Measurements from ENCODE around the gene HLA-DRA. TPM values are rescaled to one million over a fixed set of nuclear protein-coding genes. Genes with fewer than 3 reads are reported as not detected.

HLA-DRA gene
- polyA plus RNA-seq (ENCODE audit: insufficient read length in 10 of 10), result 10 to 100 TPM; 16.9 to 36.5 (median 29.0) TPM
- long read RNA-seq, donor 1, transcript HLA-DRA-202 (5 exons, 1,280 nt), result major isoform, 8 of 8 reads
- long read RNA-seq, donor 1, partial matches to known transcripts, result 0 of 8 reads
- long read RNA-seq, donor 1, other reads (novel, unspliced or antisense), result 0 of 8 reads
- long read RNA-seq, donor 2, transcript HLA-DRA-202 (5 exons, 1,280 nt), result major isoform, 7 of 7 reads
- long read RNA-seq, donor 2, partial matches to known transcripts, result 0 of 7 reads
- long read RNA-seq, donor 2, other reads (novel, unspliced or antisense), result 0 of 7 reads
- long read RNA-seq, donor 3, result 0 reads
- long read RNA-seq, donor 4, transcript HLA-DRA-202 (5 exons, 1,280 nt), result major isoform, 8 of 8 reads
- long read RNA-seq, donor 4, partial matches to known transcripts, result 0 of 8 reads
- long read RNA-seq, donor 4, other reads (novel, unspliced or antisense), result 0 of 8 reads
- long read RNA-seq, donor 5, transcript HLA-DRA-202 (5 exons, 1,280 nt), result major isoform, 14 of 14 reads
- long read RNA-seq, donor 5, partial matches to known transcripts, result 0 of 14 reads
- long read RNA-seq, donor 5, other reads (novel, unspliced or antisense), result 0 of 14 reads
- long read RNA-seq, donor 6, transcript HLA-DRA-202 (5 exons, 1,280 nt), result major isoform, 18 of 18 reads
- long read RNA-seq, donor 6, partial matches to known transcripts, result 0 of 18 reads
- long read RNA-seq, donor 6, other reads (novel, unspliced or antisense), result 0 of 18 reads
- long read RNA-seq, donor 7, transcript HLA-DRA-202 (5 exons, 1,280 nt), result major isoform, 7 of 7 reads
- long read RNA-seq, donor 7, partial matches to known transcripts, result 0 of 7 reads
- long read RNA-seq, donor 7, other reads (novel, unspliced or antisense), result 0 of 7 reads
- long read RNA-seq, donor 8, transcript HLA-DRA-202 (5 exons, 1,280 nt), result major isoform, 10 of 10 reads
- long read RNA-seq, donor 8, partial matches to known transcripts, result 0 of 10 reads
- long read RNA-seq, donor 8, other reads (novel, unspliced or antisense), result 0 of 10 reads
- long read RNA-seq, donor 9, partial matches to known transcripts, result 0 of 1 reads
- long read RNA-seq, donor 9, other reads (novel, unspliced or antisense), result 0 of 1 reads

DNA sequence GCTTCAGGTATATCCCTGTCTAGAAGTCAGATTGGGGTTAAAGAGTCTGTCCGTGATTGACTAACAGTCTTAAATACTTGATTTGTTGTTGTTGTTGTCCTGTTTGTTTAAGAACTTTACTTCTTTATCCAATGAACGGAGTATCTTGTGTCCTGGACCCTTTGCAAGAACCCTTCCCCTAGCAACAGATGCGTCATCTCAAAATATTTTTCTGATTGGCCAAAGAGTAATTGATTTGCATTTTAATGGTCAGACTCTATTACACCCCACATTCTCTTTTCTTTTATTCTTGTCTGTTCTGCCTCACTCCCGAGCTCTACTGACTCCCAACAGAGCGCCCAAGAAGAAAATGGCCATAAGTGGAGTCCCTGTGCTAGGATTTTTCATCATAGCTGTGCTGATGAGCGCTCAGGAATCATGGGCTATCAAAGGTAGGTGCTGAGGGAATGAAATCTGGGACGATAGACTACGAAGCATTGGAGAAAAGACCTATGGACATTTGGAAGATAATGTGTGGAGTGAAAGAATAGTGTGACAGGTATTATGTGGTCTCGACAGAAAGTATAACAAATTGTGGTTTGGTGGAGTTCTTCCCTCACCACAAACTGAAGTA, at the start of gene HLA-DRA:
HLA-DRA (plus strand) TSS at position 286 of the 613 bp plus-strand sequence; CDS start at position 350, 64 bp downstream.
- peak; percentile 31 to 74 (median 63) for DNase-seq

DNA sequence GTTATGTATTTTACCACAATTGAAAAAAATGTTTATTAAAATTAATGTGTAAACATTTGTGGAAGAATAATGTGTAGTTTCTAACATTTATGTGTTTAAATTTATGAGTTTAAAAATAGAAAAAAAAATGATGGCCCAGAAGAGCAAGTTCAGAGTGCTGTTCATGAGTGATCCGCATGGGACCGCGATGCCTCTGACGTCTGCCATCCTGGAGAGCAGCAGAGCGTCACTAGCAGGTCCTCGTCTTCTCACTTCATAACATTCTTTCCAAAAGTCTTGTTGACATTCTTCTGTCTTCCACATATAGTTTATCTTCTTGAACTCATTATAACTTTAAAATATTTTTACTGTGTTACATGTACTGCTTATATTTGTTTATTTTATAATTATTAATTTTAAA, 48.2 kb upstream of the HLA-DRA start:
- DNase-seq, result no peak

DNA sequence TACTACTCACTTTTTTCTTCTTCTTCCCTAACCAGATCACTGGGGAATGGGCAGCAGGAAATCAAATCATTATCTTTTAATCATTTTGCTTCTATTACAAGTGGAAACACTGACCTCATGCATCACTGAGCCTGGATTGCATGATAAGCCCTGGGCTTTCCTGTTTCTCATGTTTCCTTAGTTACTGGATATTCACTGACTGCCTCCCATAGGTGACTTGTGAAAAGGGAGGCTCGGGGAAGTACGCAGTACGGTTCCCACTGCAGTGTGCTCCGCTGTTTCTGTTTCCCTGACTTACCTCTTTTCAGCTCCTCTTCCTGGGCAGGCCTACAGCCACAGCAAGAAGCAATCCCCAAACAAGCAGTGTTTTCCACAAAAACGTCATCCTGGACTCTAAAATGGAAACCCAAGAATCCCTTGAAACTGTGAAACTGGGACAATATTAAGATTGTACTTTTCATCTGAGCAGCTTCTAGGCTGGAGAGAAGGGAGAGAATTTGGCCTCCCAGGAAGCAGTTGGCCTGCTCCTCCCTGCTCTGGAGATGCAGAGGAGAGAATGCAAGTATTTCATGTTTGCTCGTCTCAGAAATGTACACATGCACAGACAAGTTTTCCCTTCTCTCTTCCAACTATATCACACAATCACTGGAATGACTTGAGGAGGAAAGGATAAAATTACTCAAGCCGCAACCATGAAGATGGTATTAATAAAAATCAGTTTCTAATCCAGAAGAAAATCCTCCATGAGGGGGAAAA, 45.8 kb upstream of the HLA-DRA start:
- peak; percentile 38 to 77 (median 64) for DNase-seq

GRCh38 chr6:32396028-32396427, 43.7 kb upstream of the HLA-DRA start:
- no peak for DNase-seq

DNA sequence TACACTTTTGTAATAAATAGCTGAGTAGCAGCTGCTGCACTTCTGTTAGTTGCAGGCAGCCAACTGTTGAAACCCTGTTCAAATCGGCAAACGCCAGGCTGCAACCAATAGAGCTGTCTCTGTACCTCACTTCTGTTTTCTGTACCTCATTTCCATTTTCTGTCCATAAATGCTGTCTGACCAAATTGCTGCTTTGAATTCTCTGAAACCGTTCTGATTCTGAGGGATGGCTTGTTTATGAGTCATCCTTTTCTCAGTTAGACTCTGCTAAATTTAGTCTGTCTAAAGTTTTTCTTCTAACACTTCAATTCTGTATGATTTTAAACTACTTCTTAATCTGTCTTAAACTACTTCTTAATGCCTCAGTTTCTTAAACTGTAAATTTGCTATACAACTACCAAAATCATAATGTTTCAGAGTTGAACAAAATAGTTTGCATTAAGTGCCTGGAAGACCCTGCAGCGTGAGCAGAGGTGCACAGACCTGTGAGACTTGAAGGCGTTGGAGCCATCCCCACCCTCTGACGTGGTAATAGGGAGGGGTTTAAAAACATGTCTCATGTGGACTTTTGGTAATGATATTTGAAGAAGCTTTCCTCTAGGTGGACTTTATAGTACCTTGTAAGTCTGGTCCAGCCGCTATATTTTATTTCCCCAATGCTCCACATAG, 42.3 kb upstream of the HLA-DRA start:
- DNase-seq, result no peak

DNA sequence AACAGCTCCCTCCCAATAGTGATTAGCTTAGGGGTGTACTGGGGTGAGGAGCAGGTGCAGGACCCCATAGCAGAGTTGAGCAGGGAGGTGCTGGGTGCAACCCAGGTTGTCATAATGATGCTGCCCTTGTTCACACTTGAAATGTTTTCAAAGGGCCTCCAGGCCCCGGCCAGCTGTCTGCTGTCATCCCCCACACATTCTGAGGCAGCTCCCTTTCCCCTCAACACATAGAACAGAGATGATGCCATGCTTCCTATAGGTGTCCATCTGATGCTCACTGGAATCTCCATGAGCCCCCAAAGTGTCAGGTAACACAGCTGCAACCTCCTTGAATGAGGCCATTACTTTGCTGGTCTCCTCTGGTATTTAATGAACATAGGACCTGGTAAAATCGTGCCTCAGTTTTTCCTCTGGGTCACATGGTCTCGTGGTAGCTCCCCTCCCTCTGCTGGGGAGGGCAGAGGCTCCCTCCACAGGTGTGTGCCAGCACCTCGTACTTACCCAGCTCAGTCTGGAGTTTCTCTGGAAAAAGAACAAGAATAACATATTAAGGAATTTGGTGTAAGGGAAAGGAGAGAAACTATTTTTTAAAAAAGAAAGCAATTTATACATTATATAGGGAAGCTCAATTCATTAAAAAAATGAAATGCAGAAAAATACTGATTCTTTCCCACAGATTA, 38.3 kb upstream of the HLA-DRA start:
- DNase-seq, result no peak

GRCh38 chr6:32402812-32403211, 36.9 kb upstream of the HLA-DRA start:
- DNase-seq, result no peak

- DNase-seq, result no peak
Observed at GRCh38 chr6:32405656-32406055, 34.0 kb upstream of the HLA-DRA start.

- DNase-seq, result no peak
Observed at GRCh38 chr6:32406197-32406596, 33.5 kb upstream of the HLA-DRA start.

DNA sequence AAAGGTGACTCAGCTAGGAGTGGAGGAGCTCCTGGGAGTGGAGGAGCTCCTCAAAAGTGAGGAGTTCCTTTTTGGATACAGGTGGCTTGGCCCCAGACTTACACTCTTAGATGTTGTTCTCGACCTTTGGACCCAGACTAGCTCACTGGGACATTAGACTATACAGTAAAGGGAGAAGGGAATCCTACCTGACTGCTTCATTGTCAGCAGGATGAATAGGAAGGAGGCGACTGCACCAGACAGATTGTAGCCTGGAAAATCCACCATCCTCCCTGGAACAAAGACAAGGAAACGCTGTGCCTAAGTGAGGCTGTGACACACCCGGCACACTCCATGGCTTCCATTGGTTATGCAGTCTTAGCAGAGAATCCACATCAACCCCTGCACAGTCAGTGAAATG, 32.8 kb upstream of the HLA-DRA start, which contains the start of gene BTNL2:
BTNL2 (minus strand) TSS at position 325 of the 400 bp plus-strand sequence; CDS start at position 267, 58 bp downstream.
- no peak for DNase-seq

DNA sequence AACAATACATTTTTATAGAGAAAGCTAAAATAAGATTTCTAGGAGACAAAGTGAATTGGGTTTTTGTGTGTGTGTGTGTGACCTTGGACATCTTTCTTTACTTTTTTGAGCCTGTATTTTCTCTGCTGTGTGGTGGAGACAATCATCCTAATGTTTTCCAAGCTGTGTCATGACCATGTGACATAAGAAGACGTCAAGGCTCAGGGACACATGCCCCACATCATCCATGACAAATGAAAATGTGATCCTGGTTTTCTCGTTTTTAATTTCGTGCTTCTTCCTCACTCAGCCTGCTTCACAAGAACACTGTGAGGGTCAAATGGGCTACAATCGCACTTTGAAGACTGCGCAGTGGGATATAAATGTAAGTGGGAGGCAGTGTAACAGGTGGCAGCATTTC, 28.8 kb upstream of the HLA-DRA start:
- no peak for DNase-seq

GRCh38 chr6:32411566-32412327, 27.9 kb upstream of the HLA-DRA start:
- no peak for DNase-seq

GRCh38 chr6:32413427-32414047, 26.1 kb upstream of the HLA-DRA start:
- DNase-seq, result peak; percentile 53 to 84 (median 78)

GRCh38 chr6:32415521-32416019, 24.1 kb upstream of the HLA-DRA start:
- peak; percentile 61 to 78 (median 63) for DNase-seq

DNA sequence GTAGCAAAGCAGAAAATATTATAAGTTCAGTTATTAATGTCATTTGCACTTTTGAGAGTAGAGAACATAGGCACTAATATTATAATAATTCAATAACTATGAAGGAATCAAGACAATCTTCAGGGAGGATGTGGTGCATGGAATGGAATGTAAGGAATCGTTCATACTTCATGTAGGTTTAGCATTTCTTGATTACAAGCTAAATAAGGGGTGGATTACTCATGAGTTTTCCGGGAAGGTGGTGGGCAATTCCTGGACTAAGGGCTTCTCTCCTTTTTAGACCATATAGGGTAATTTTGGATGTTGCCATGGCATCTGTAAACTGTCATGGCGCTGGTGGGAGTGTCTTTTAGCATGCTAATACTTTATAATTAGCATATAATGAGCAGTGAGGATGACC, 23.7 kb upstream of the HLA-DRA start:
- DNase-seq, result peak in 1 of 3 donors; percentile 59

- no peak for DNase-seq
Observed at GRCh38 chr6:32424589-32425300, 14.9 kb upstream of the HLA-DRA start.

- DNase-seq, result no peak
Observed at GRCh38 chr6:32426338-32426737, 13.3 kb upstream of the HLA-DRA start.

All from muscle of back (tissue), 13 donors.